GM12865 (cell line): Measurements from ENCODE around the gene PIEZO2.

Experiments used
- DNase-seq: peaks from one replicate; pipeline ENCODE4 v3.0.0; 2010; ENCODE audit warnings: low read depth
- H3K4me3 ChIP-seq: 2 replicates; pipeline ENCODE4 v1.5.1; 2011; ENCODE audit warnings: mild to moderate bottlenecking, low read depth, low read length, control low read depth
- CTCF ChIP-seq: IDR thresholded peaks from 2 replicates; pipeline ENCODE4 v1.5.1; 2011; ENCODE audit warnings: low read length, control low read depth, low read depth, inconsistent platforms; ENCODE audit not compliant: insufficient read depth; ENCODE audit errors: missing control alignments

The PIEZO2 gene

GRCh38 chr18:11091746-11092145 is 57.6 kb downstream of the PIEZO2 start:
- TF ChIP-seq CTCF, result no peak
- no peak overlapping the region for H3K4me3 ChIP-seq
- DNase-seq, result no peak

GRCh38 chr18:11089931-11090715 is 59.2 kb downstream of the PIEZO2 start:
- no peak for TF ChIP-seq CTCF
- H3K4me3 ChIP-seq, result no peak overlapping the region
- no peak for DNase-seq

GRCh38 chr18:11081009-11081532 is 68.3 kb downstream of the PIEZO2 start:
- peak; percentile 61 for DNase-seq
- H3K4me3 ChIP-seq, result no peak overlapping the region
- no peak for TF ChIP-seq CTCF

GRCh38 chr18:11078491-11078890 is 70.9 kb downstream of the PIEZO2 start:
- H3K4me3 ChIP-seq, result no peak overlapping the region
- DNase-seq, result no peak
- TF ChIP-seq CTCF, result no peak

- no peak overlapping the region for H3K4me3 ChIP-seq
- no peak for TF ChIP-seq CTCF
- peak; percentile 34 for DNase-seq
These were observed 71.7 kb downstream of the PIEZO2 start for GRCh38 chr18:11077548-11078187.

- no peak for DNase-seq
- TF ChIP-seq CTCF, result no peak
These were observed 74.5 kb downstream of the PIEZO2 start for GRCh38 chr18:11074889-11075288.

GRCh38 chr18:11073971-11074370 is 75.4 kb downstream of the PIEZO2 start:
- TF ChIP-seq CTCF, result no peak
- DNase-seq, result no peak
- H3K4me3 ChIP-seq, result no peak overlapping the region

More at GRCh38 chr18:11074889-11075288, 74.5 kb downstream of the PIEZO2 start:
- H3K4me3 ChIP-seq, result no peak overlapping the region
